Heart right ventricle (tissue), 16 donors: Measurements from ENCODE around the gene AGPAT4. TPM values are rescaled to one million over a fixed set of nuclear protein-coding genes. Genes with fewer than 3 reads are reported as not detected.

Source experiments
- ATAC-seq, 8 donors: fragments of 200-7000 bp; cut with Tn5 transposase; one replicate each; pipeline ENCODE4 v1.9.1; 2020; ENCODE audit warnings: mild to moderate bottlenecking in 8 of 8, moderate library complexity in 8 of 8, moderate number of reproducible peaks in 1 of 8
- DNase-seq, 2 donors: peaks; one replicate each; pipeline ENCODE4 v3.0.0-alpha.2; 2020
- H3K27ac ChIP-seq, 10 donors: fragments of 200-600 bp; sonication (generic) in 2 of 10; one replicate each; pipeline versions ENCODE4 v1.5.0 to v1.8.0; 2020 to 2022; ENCODE audit warnings: mild to moderate bottlenecking in 3 of 10
- H3K27me3 ChIP-seq, 7 donors: fragments of 200-600 bp; one replicate each; pipeline ENCODE4 v1.8.0; 2021 to 2022; ENCODE audit warnings: mild to moderate bottlenecking in 2 of 7
- H3K36me3 ChIP-seq, 9 donors: fragments of 200-600 bp; sonication (generic) in 1 of 9; one replicate each; pipeline versions ENCODE4 v1.5.0 to v1.8.0; 2020 to 2022; ENCODE audit warnings: mild to moderate bottlenecking in 2 of 9
- H3K4me1 ChIP-seq, 9 donors: fragments of 200-600 bp; sonication (generic) in 1 of 9; one replicate each; pipeline versions ENCODE4 v1.5.0 to v1.8.0; 2020 to 2022; ENCODE audit warnings: mild to moderate bottlenecking in 4 of 9
- H3K4me3 ChIP-seq, 10 donors: fragments of 200-600 bp; sonication (generic) in 2 of 10; one replicate each; pipeline versions ENCODE4 v1.5.0 to v1.8.0; 2020 to 2022; ENCODE audit warnings: mild to moderate bottlenecking in 7 of 10, moderate library complexity in 2 of 10
- H3K9me3 ChIP-seq, 11 donors: fragments of 200-600 bp in 10 of 11; sonication (generic) in 2 of 11; one replicate each; pipeline versions ENCODE4 v1.5.0 to v1.8.0; 2013 to 2022; ENCODE audit warnings: mild to moderate bottlenecking in 2 of 11, control low read depth in 1 of 11, moderate library complexity in 1 of 11
- WGBS, 2 donors: extraction: QIAGEN DNeasy Blood & Tissue Kit; methylation state at CpG; one replicate each; pipeline ENCODE4 v1.1.7; 2013; ENCODE audit warnings: inconsistent platforms in 1 of 2; 5-methylcytosine and 5-hydroxymethylcytosine counted together
- intact Hi-C, 10 donors: fragments of 100-400 bp; cut with DNase I; formaldehyde crosslinking; loops; one replicate each; pipeline versions ENCODE4 v1.11.1 to v1.14.2; 2022
- polyA plus RNA-seq, 2 donors: library from polyadenylated mRNA; stranded (reverse); fragments of 200-250 nt; gene quantifications; one replicate each; pipeline ENCODE4 v1.2.3, GENCODE V29; 2013
- total RNA-seq, 10 donors: library from RNA; stranded (reverse); fragmentation: NEBNext Ultra II Directional in 3 of 10; extraction: Animal tissue kit (Norgen Biotek cat#: 25700) in 3 of 10; gene quantifications; one replicate each; pipeline versions ENCODE4 v1.2.1 to v1.2.4, GENCODE V29; 2021 to 2023
- TF ChIP-seq, protein P1 (sequence below), 9 donors: fragments of 200-600 bp; sonication (generic) in 2 of 9; IDR thresholded peaks; one replicate each; pipeline versions ENCODE4 v1.5.0 to v1.8.0; 2021 to 2022; ENCODE audit warnings: antibody characterized with exemption in 9 of 9, mild to moderate bottlenecking in 5 of 9, moderate library complexity in 1 of 9
- donor health status: Arrhythmogenic right ventricular cardiomyopathy.
- donor health status: ischemic (EF 13 %, LVEDD 7.1; RV severe dilation, severe dysfunction).
- donor health status: healthy with polysubstance abuse.
- donor health status: DM: no; HTN: yes; CAD: no.
- donor health status: DM: no; HTN: no; CAD: no.
- donor health status: ischemic (EF 25% LVEDD 6.9; RV normal size, moderate dysfunction).
- donor health status: ischemic (EF 25% LVEDD 5.7; RV mildly dilated, moderate dysfunction).
- donor health status: healthy.
- donor health status: DM: yes; HTN: yes; CAD: no.
- donor health status: Ischemic cardiomyopathy.
- donor health status: ischemic (EF 35%, LVEDD 5.7; RV mildly dilated, moderate dysfunction).
- donor health status: nonischemic (EF 11% LVEDD 7.7; RV severe dilation, severe dysfunction).
- donor health status: DM: yes; HTN: yes; CAD: no.
- donor health status: PGD.
- donor health status: ischemic (EF 29% LVEDD 5.4; RV normal size, mild dysfunction).
- donor health status: nonischemic (EF 23%, LVEDD 6.1; RV moderate dilation, normal function).

The AGPAT4 gene
- total and polyA plus RNA-seq, 12 donors, result 1.2 to 3.8 (median 1.6) TPM

DNA sequence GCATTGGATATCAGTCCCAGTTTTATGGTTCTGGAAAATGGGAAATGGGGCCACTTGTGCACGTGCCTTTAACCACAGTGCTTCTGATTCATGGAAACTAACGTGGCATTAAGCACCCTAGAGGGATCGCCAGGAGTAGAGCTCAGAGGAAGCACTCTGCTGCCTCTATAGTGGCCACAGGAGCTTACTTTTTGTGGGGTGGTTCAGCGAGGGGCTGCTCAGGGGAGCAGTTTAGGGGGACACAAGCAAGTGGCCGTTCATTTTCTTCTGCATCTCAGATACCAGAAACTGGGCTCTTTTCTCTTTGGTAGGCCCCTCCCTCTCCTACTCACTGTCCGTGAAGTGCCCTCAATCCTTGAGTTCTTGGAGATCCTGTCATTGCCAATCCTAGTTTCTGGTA lies 28.5 kb downstream of the AGPAT4 start:
- WGBS, 2 donors, result 82 to 95% methylated on average over 6 of the region's 6 CpGs
- Histone ChIP-seq H3K4me3 (no peak overlapping the region), H3K9me3 (peaks cover 0 to 16% (median 0%) of the 10 kb centered on the region in 11 donors), H3K27me3 (no peaks in the 10 kb centered on the region), H3K27ac (no peak overlapping the region), H3K36me3 (peaks cover 0 to 4% (median 0%) of the 10 kb centered on the region in 9 donors), H3K4me1 (peaks cover 0 to 11% (median 0%) of the 10 kb centered on the region in 9 donors)
- TF ChIP-seq, protein P1, sequence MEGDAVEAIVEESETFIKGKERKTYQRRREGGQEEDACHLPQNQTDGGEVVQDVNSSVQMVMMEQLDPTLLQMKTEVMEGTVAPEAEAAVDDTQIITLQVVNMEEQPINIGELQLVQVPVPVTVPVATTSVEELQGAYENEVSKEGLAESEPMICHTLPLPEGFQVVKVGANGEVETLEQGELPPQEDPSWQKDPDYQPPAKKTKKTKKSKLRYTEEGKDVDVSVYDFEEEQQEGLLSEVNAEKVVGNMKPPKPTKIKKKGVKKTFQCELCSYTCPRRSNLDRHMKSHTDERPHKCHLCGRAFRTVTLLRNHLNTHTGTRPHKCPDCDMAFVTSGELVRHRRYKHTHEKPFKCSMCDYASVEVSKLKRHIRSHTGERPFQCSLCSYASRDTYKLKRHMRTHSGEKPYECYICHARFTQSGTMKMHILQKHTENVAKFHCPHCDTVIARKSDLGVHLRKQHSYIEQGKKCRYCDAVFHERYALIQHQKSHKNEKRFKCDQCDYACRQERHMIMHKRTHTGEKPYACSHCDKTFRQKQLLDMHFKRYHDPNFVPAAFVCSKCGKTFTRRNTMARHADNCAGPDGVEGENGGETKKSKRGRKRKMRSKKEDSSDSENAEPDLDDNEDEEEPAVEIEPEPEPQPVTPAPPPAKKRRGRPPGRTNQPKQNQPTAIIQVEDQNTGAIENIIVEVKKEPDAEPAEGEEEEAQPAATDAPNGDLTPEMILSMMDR (IDR thresholded peaks at IDR 0.05), result no peak
- intact Hi-C loops, result no loop called here
- DNase-seq (no peak), ATAC-seq (no peak)

DNA sequence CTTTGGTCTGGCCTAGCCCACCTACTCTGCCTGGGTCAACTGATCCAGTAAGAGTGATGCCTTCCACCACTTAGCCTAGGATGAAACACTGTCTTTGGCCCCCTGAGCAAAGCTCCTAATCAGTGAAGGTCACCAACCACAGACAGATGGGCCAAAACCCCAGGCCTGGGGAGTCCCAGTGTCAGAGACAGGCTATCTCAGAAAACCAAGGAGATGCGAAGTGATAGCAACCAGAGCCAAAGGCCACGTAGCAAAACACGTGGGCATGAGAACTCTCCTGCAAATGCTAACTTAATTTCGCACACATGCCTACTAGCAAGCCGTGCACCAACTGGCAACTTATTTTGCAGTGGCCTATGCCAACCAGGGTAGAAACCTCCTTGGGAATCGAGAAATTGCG lies 29.1 kb downstream of the AGPAT4 start:
- DNase-seq (no peak), ATAC-seq (no peak)
- intact Hi-C loops, result no loop called here
- Histone ChIP-seq H3K4me3 (no peak overlapping the region), H3K4me1 (peaks cover 0 to 11% (median 0%) of the 10 kb centered on the region in 9 donors), H3K27ac (no peak overlapping the region), H3K9me3 (peaks cover 0 to 13% (median 0%) of the 10 kb centered on the region in 11 donors), H3K36me3 (peaks cover 0 to 4% (median 0%) of the 10 kb centered on the region in 9 donors), H3K27me3 (no peaks in the 10 kb centered on the region)
- TF ChIP-seq, protein P1 (IDR thresholded peaks at IDR 0.05), result no peak
- 95 to 96% methylated on average over 7 of the region's 7 CpGs for WGBS, 2 donors

DNA sequence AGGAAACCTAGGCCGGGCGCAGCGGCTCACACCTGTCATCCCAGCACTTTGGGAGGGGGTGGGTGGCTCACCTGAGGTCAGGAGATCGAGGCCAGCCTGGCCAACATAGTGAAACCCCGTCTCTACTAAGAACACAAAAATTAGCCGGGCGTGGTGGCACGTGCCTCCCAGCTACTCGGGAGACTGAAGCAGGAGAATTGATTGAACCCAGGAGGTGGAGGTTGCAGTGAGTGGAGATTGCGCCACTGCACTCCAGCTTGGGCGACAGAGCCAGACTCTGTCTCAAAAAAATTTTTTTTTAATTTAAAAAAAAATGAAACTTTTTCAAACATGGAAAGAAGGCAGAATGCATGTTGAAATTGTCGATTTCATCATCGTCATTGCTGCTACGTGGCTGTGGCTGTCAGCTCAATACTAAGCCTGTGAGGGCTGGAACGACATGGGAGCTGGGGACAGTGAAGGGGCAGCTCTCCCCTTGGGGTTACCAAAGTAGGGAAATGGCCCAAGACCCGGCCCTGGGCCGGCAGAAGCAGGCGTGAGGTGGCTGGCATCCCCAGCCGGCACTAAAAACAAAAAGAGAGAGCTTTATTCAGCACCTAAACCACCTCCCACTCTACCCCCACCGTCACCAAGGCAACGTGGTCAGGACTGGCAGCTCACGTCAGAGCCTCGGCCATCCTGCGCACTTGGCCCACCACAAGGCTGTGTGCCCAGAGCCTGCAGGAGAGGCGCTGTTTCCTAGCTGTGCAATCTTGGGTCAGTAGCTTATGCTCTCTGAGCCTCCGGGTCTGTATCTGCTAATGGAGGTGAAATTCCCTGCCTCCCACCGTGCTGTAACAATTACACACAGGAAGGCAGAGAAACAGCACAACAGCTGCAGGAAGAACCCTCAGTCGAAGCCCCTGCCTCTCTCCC lies 30.8 kb downstream of the AGPAT4 start:
- TF ChIP-seq, protein P1 (IDR thresholded peaks at IDR 0.05), result no peak
- WGBS, 2 donors, result 86 to 91% methylated on average over 28 of the region's 28 CpGs
- Histone ChIP-seq H3K36me3 (peaks cover 0 to 4% (median 0%) of the 10 kb centered on the region in 9 donors), H3K27me3 (no peaks in the 10 kb centered on the region), H3K27ac (peak overlapping the region in 1 of 10 donors; percentile 36), H3K4me1 (peaks cover 0 to 11% (median 0%) of the 10 kb centered on the region in 9 donors), H3K9me3 (no peaks in the 10 kb centered on the region), H3K4me3 (no peak overlapping the region)
- DNase-seq (no peak), ATAC-seq (peak in 2 of 8 donors; percentile 22 to 68)
- intact Hi-C loops, result no loop called here

DNA sequence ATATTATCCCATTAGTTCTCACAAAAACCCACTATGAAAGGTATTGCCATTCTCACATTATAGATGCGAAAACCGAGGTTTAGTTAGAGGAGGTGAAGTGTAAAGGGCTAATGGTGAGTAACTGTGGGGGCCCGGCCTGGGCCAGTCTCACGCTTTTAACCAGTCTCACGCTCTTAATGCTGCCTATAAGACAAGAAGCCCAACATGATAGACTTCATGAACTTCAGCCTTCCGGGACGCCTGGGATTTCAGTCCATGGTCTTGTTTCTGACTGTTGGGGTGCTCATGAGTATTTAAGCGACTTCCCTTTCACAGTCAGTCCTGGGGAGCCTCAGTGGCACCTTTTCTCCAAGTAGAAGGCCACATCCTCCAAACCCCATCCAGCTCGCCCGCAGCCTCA lies 31.7 kb downstream of the AGPAT4 start:
- WGBS, 2 donors, result 97 to 98% methylated on average over 10 of the region's 10 CpGs
- ATAC-seq, result no peak
- H3K36me3 ChIP-seq, result peaks cover 0 to 4% (median 0%) of the 10 kb centered on the region in 9 donors
- peaks cover 0 to 11% (median 0%) of the 10 kb centered on the region in 9 donors for H3K4me1 ChIP-seq
- H3K4me3 ChIP-seq, result no peak overlapping the region
- H3K27me3 ChIP-seq, result no peaks in the 10 kb centered on the region
- TF ChIP-seq, protein P1 (IDR thresholded peaks at IDR 0.05), result no peak
- intact Hi-C loops, result no loop called here
- H3K9me3 ChIP-seq, result no peaks in the 10 kb centered on the region
- no peak for DNase-seq
- no peak overlapping the region for H3K27ac ChIP-seq
